GM12872 (cell line): ENCODE data around the gene JMJD1C.

Experiments used
- CTCF ChIP-seq: IDR thresholded peaks from 3 replicates; pipeline ENCODE4 v1.5.1; 2011; ENCODE audit warnings: low read depth, mild to moderate bottlenecking, low read length, moderate library complexity; ENCODE audit not compliant: insufficient read depth

Gene JMJD1C

GRCh38 chr10:63376560-63377304 is 89.0 kb downstream of the JMJD1C start:
- no peak for TF ChIP-seq CTCF

- no peak for TF ChIP-seq CTCF
Observed at GRCh38 chr10:63375859-63376258, 89.9 kb downstream of the JMJD1C start.

DNA sequence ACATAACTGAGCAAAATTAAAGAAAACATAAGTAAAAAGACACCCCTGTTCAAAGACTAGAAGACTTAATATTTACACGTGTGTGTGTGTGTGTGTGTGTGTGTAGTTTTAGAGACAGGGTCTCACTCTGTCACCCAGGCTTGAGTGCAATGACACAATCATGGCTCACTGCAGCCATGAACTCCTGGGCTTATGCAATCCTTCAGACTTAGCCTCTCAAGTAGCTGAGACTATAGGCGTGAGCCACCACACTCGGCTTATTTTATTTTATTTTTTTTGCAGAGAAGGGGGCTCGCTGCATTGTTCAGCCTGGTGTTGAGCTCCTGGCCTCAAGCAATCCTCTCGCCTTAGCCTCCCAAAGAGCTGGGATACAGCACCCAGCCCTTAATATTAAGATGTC is 90.3 kb downstream of the JMJD1C start:
- no peak for TF ChIP-seq CTCF

- TF ChIP-seq CTCF = no peak
Observed at GRCh38 chr10:63374991-63375390, 90.8 kb downstream of the JMJD1C start.

- TF ChIP-seq CTCF = no peak
Observed at GRCh38 chr10:63373176-63373575, 92.6 kb downstream of the JMJD1C start.

GRCh38 chr10:63369711-63370110 is 96.1 kb downstream of the JMJD1C start:
- no peak for TF ChIP-seq CTCF

DNA sequence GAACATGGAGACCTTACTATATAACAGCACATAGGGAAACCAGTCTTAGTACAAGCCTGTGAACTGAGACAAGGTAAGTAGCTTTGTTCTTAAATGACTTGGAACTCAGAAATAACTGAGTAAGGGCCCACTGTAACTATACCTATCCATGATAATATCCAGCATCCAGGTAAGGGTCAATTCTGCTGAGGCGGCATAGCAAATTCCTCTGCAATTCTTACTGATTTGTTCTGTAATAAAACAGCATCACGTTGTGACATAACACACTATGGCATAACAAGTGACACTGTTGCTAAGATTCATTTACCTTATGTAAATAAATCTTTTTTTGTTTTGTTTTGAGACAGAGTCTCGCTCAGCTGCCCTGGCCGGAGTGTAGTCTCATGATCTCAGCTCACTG is 97.4 kb downstream of the JMJD1C start:
- no peak for TF ChIP-seq CTCF

- no peak for TF ChIP-seq CTCF
Observed at GRCh38 chr10:63366933-63367332, 98.8 kb downstream of the JMJD1C start.
